GM19324 (cell line): ENCODE results near the gene SEC16A.

Experiments used
- ATAC-seq: cut with Tn5 transposase; IDR thresholded peaks from one replicate; pipeline ENCODE4 v1.9.1; 2021; ENCODE audit warnings: mild to moderate bottlenecking, moderate library complexity; ENCODE audit not compliant: unreplicated experiment, low FRiP score

Gene SEC16A

GRCh38 chr9:136520053-136520540 lies 37.3 kb upstream of the SEC16A start:
- ATAC-seq = no peak

GRCh38 chr9:136519263-136520052 lies 36.6 kb upstream of the SEC16A start:
- no peak for ATAC-seq

- ATAC-seq = no peak
Observed at GRCh38 chr9:136518623-136519022, 35.8 kb upstream of the SEC16A start.

GRCh38 chr9:136517950-136518349 lies 35.1 kb upstream of the SEC16A start:
- no peak for ATAC-seq

- ATAC-seq = no peak
Observed at GRCh38 chr9:136517012-136517743, 34.3 kb upstream of the SEC16A start.

GRCh38 chr9:136516191-136516654 lies 33.4 kb upstream of the SEC16A start:
- no peak for ATAC-seq

GRCh38 chr9:136515276-136515675 lies 32.4 kb upstream of the SEC16A start:
- no peak for ATAC-seq

- ATAC-seq = no peak
Observed at GRCh38 chr9:136514022-136514714, 31.3 kb upstream of the SEC16A start.

GRCh38 chr9:136513191-136513590 lies 30.4 kb upstream of the SEC16A start:
- no peak for ATAC-seq

GRCh38 chr9:136512651-136513071 lies 29.8 kb upstream of the SEC16A start:
- no peak for ATAC-seq

- ATAC-seq = no peak
Observed at GRCh38 chr9:136511670-136512592, 29.1 kb upstream of the SEC16A start.

GRCh38 chr9:136511144-136511669 lies 28.4 kb upstream of the SEC16A start:
- ATAC-seq = no peak

GRCh38 chr9:136510561-136510960 lies 27.7 kb upstream of the SEC16A start:
- no peak for ATAC-seq

- ATAC-seq = no peak
Observed at GRCh38 chr9:136509549-136509948, 26.7 kb upstream of the SEC16A start.

GRCh38 chr9:136508729-136509500 lies 26.1 kb upstream of the SEC16A start:
- no peak for ATAC-seq

- ATAC-seq = no peak
Observed at GRCh38 chr9:136507992-136508375, 25.1 kb upstream of the SEC16A start.

GRCh38 chr9:136507221-136507991 lies 24.6 kb upstream of the SEC16A start:
- no peak for ATAC-seq

- no peak for ATAC-seq
Observed at GRCh38 chr9:136506425-136506824, 23.6 kb upstream of the SEC16A start.
